GM23338 (cell line): Measurements from ENCODE around the gene PGLYRP2. TPM values are rescaled to one million over a fixed set of nuclear protein-coding genes. Genes with fewer than 3 reads are reported as not detected.

Source experiments
- ATAC-seq: fragments of 200-7000 bp; cut with Tn5 transposase; 3 replicates; pipeline ENCODE4 v1.9.1; 2020
- DNase-seq: peaks from one replicate; pipeline ENCODE4 v3.0.0-alpha.2; 2015; ENCODE audit warnings: low spot score
- H2AFZ ChIP-seq: fragments of 200-600 bp; sonication (generic); 2 replicates; pipeline ENCODE4 v1.8.0; 2016; ENCODE audit warnings: antibody characterized with exemption, mild to moderate bottlenecking, moderate library complexity
- H3F3A ChIP-seq: fragments of 200-600 bp; sonication (generic); replicated peaks from 2 replicates; pipeline ENCODE4 v1.8.0; 2017; ENCODE audit warnings: antibody characterized with exemption, mixed run types, low read depth
- H3K27ac ChIP-seq: fragments of 200-600 bp; sonication (generic); 2 replicates; pipeline ENCODE4 v1.6.1; 2016; ENCODE audit warnings: low read depth
- H3K27me3 ChIP-seq: fragments of 200-600 bp; sonication (generic); 2 replicates; pipeline ENCODE4 v1.8.0; 2016; ENCODE audit warnings: mild to moderate bottlenecking, mixed run types, moderate library complexity; ENCODE audit not compliant: insufficient read depth
- H3K36me3 ChIP-seq: fragments of 200-600 bp; sonication (generic); 2 replicates; pipeline ENCODE4 v1.8.0; 2016; ENCODE audit warnings: mild to moderate bottlenecking; ENCODE audit not compliant: insufficient read depth
- H3K4me1 ChIP-seq: fragments of 200-600 bp; sonication (generic); 2 replicates; pipeline ENCODE4 v1.8.0; 2016; ENCODE audit warnings: mild to moderate bottlenecking, moderate library complexity; ENCODE audit not compliant: insufficient read depth
- H3K4me2 ChIP-seq: fragments of 200-600 bp; sonication (generic); 2 replicates; pipeline ENCODE4 v1.7.1; 2017; ENCODE audit warnings: mixed run types
- H3K4me3 ChIP-seq: fragments of 200-600 bp; sonication (generic); 2 replicates; pipeline ENCODE4 v1.6.1; 2016; ENCODE audit warnings: mixed run types
- H3K79me2 ChIP-seq: fragments of 200-600 bp; sonication (generic); replicated peaks from 2 replicates; pipeline ENCODE4 v1.8.0; 2017; ENCODE audit warnings: mild to moderate bottlenecking; ENCODE audit not compliant: insufficient read depth
- H3K9me2 ChIP-seq: fragments of 200-600 bp; sonication (generic); 2 replicates; pipeline ENCODE4 v1.8.0; 2017; ENCODE audit not compliant: insufficient read depth
- H4K20me1 ChIP-seq: fragments of 200-600 bp; sonication (generic); replicated peaks from 2 replicates; pipeline ENCODE4 v1.8.0; 2017; ENCODE audit warnings: mild to moderate bottlenecking; ENCODE audit not compliant: insufficient read depth
- H3K27ac Mint-ChIP-seq: 2 replicates; pipeline ENCODE4 v1.8.0; 2020; ENCODE audit warnings: inconsistent platforms, mild to moderate bottlenecking, moderate library complexity, mixed read lengths
- H3K27me3 Mint-ChIP-seq: 3 replicates; pipeline ENCODE4 v1.8.0; 2022; ENCODE audit warnings: low read depth, mild to moderate bottlenecking, moderate library complexity, mixed read lengths, inconsistent platforms; ENCODE audit not compliant: insufficient read depth, poor library complexity
- H3K36me3 Mint-ChIP-seq: 3 replicates; pipeline ENCODE4 v1.8.0; 2021; ENCODE audit warnings: low read depth, mild to moderate bottlenecking, inconsistent platforms, moderate library complexity, mixed read lengths
- H3K4me1 Mint-ChIP-seq: 3 replicates; pipeline ENCODE4 v1.8.0; 2020; ENCODE audit warnings: mild to moderate bottlenecking, inconsistent platforms, mixed read lengths
- H3K4me3 Mint-ChIP-seq: 3 replicates; pipeline ENCODE4 v1.8.0; 2021; ENCODE audit warnings: moderate library complexity, mild to moderate bottlenecking, inconsistent platforms, mixed read lengths
- H3K9me3 Mint-ChIP-seq: 3 replicates; pipeline ENCODE4 v1.8.0; 2020; ENCODE audit warnings: moderate library complexity, mild to moderate bottlenecking, inconsistent platforms, mixed read lengths
- CREB1 ChIP-seq: fragments of 250-450 bp; sonication (Bioruptor Pico); IDR thresholded peaks from 2 replicates; pipeline ENCODE4 v1.5.0; 2020; ENCODE audit warnings: low read depth, mild to moderate bottlenecking, moderate library complexity
- CTCF ChIP-seq, 2 experiments: fragments of 200-600 bp in 1 of 2; sonication (generic) in 1 of 2; conservative IDR thresholded peaks; 2 replicates each; pipeline versions ENCODE4 v1.5.1 to v1.6.1; 2016 to 2017; ENCODE audit warnings: antibody characterized with exemption in 2 of 2, low read depth in 2 of 2, mild to moderate bottlenecking in 2 of 2, moderate library complexity in 1 of 2
- ETS1 ChIP-seq: IDR thresholded peaks from 2 replicates; pipeline ENCODE4 v1.6.1; 2016; ENCODE audit warnings: antibody characterized with exemption
- EZH2 ChIP-seq: fragments of 200-600 bp; sonication (generic); IDR thresholded peaks from one replicate; pipeline ENCODE4 v1.8.0; 2017; ENCODE audit warnings: antibody characterized with exemption, mild to moderate bottlenecking, low read depth; ENCODE audit not compliant: unreplicated experiment
- EZH2phosphoT487 ChIP-seq: fragments of 200-600 bp; sonication (generic); IDR thresholded peaks from one replicate; pipeline ENCODE4 v1.8.1; 2018; ENCODE audit warnings: antibody characterized with exemption; ENCODE audit not compliant: unreplicated experiment
- JUNB ChIP-seq: IDR thresholded peaks from one replicate; pipeline ENCODE4 v1.6.1; 2016; ENCODE audit warnings: antibody characterized with exemption; ENCODE audit not compliant: unreplicated experiment
- POLR2AphosphoS5 ChIP-seq: IDR thresholded peaks from 2 replicates; pipeline ENCODE4 v1.6.1; 2016; ENCODE audit warnings: antibody characterized with exemption, low read depth
- REST ChIP-seq: IDR thresholded peaks from one replicate; pipeline ENCODE4 v1.6.1; 2018; ENCODE audit warnings: antibody characterized with exemption; ENCODE audit not compliant: unreplicated experiment
- ZNF114 ChIP-seq: fragments of 250-450 bp; sonication (Bioruptor Pico); IDR thresholded peaks from 2 replicates; pipeline ENCODE4 v1.5.0; 2020; ENCODE audit warnings: mild to moderate bottlenecking, moderate library complexity
- ZNF462 ChIP-seq: fragments of 250-450 bp; sonication (Bioruptor Pico); IDR thresholded peaks from 2 replicates; pipeline ENCODE4 v1.5.0; 2020; ENCODE audit warnings: mild to moderate bottlenecking, moderate library complexity
- polyA plus RNA-seq: library from polyadenylated mRNA; unstranded; fragments of >200 nt; fragmentation: Nextera tagmentation; extraction: Ambion mirVana; gene quantifications from 2 replicates; pipeline ENCODE4 v1.2.1, GENCODE V29; 2016
- total RNA-seq: library from RNA; depleted of rRNA; stranded (reverse); fragments of >200 nt; shearing (Covaris generic); gene quantifications from 2 replicates; pipeline ENCODE4 v1.2.3, GENCODE V29; 2014

PGLYRP2 gene
- total and polyA plus RNA-seq, 2 experiments from 2014 or later = not detected

GRCh38 chr19:15475611-15476010 is 3.7 kb downstream of the PGLYRP2 start:
- Histone ChIP-seq H3K4me3 (no peak overlapping the region), H3K4me1 (no peaks in the 10 kb centered on the region), H3K36me3 (no peaks in the 10 kb centered on the region), H3K9me2 (no peaks in the 10 kb centered on the region), H2AFZ (no peak overlapping the region), H3K27ac (no peak overlapping the region), H3K79me2 (no peaks in the 10 kb centered on the region), H4K20me1 (no peaks in the 10 kb centered on the region), H3K4me2 (no peak overlapping the region), H3F3A (no peaks in the 10 kb centered on the region), H3K27me3 (peaks cover 3% of the 10 kb centered on the region)
- Mint-ChIP-seq H3K27me3 (peaks cover 12% of the 10 kb centered on the region), H3K9me3 (peaks cover 78% of the 10 kb centered on the region), H3K4me1 (no peaks in the 10 kb centered on the region), H3K4me3 (no peak overlapping the region), H3K36me3 (peaks cover 26% of the 10 kb centered on the region), H3K27ac (no peak overlapping the region)
- TF ChIP-seq ZNF462 = no peak
- TF ChIP-seq ZNF114 (CRISPR knock-in tag) = no peak
- TF ChIP-seq EZH2 = no peak
- no peak for TF ChIP-seq JUNB
- no peak for TF ChIP-seq ETS1
- TF ChIP-seq CREB1 (CRISPR knock-in tag) = no peak
- ATAC-seq (no peak), DNase-seq (no peak)

- no peak for ATAC-seq
- no peaks in the 10 kb centered on the region for H3K9me2 ChIP-seq
- peaks cover 74% of the 10 kb centered on the region for H3K9me3 Mint-ChIP-seq
- no peak overlapping the region for H3K4me3 ChIP-seq
- H3K27me3 ChIP-seq = peaks cover 7% of the 10 kb centered on the region
- no peaks in the 10 kb centered on the region for H4K20me1 ChIP-seq
- H3F3A ChIP-seq = no peaks in the 10 kb centered on the region
- H3K36me3 ChIP-seq = no peaks in the 10 kb centered on the region
- DNase-seq = no peak
- no peak overlapping the region; the same call in 2 of the 3 replicates for H3K4me3 Mint-ChIP-seq
- no peak overlapping the region for H2AFZ ChIP-seq
- H3K4me1 Mint-ChIP-seq = no peaks in the 10 kb centered on the region
- peaks cover 22% of the 10 kb centered on the region for H3K36me3 Mint-ChIP-seq
- H3K4me1 ChIP-seq = no peaks in the 10 kb centered on the region
- no peaks in the 10 kb centered on the region for H3K79me2 ChIP-seq
- H3K4me2 ChIP-seq = no peak overlapping the region
- H3K27ac ChIP-seq = no peak overlapping the region
- peaks cover 14% of the 10 kb centered on the region for H3K27me3 Mint-ChIP-seq
- H3K27ac Mint-ChIP-seq = no peak overlapping the region
- TF ChIP-seq ZNF114 (CRISPR knock-in tag) (no peak), REST (no peak), EZH2phosphoT487 (no peak), JUNB (no peak), EZH2 (no peak), POLR2AphosphoS5 (no peak), CTCF (conservative IDR thresholded peaks at IDR 0.05; ENCODE audit: low read depth in 2 of 2) (no peak)
Observed at GRCh38 chr19:15475169-15475568, 4.1 kb downstream of the PGLYRP2 start.
